H1 (cell line): ENCODE results near the gene MTM1. TPM values are rescaled to one million over a fixed set of nuclear protein-coding genes. Genes with fewer than 3 reads are reported as not detected.

Experiments
- CHD7 ChIP-seq: fragments of 300-600 bp; sonication (generic); IDR thresholded peaks from 2 replicates; pipeline ENCODE4 v1.7.1; 2012; ENCODE audit warnings: low read length, moderate library complexity, mild to moderate bottlenecking, inconsistent platforms; ENCODE audit not compliant: insufficient replicate concordance
- polyA plus RNA-seq, 7 experiments: library from polyadenylated mRNA; depleted of rRNA in 3 of 7; stranded (reverse) in 5 of 7; unstranded in 2 of 7; fragments of >200 nt in 5 of 7; fragments of 200-250 nt in 2 of 7; gene quantifications; 1 replicate in 5 of 7; 2 replicates in 1 of 7; 4 replicates in 1 of 7; pipeline versions ENCODE4 v1.2.1 to v1.2.3, GENCODE V29; 2011 to 2013; ENCODE audit warnings: missing spikeins in 2 of 7, mixed read lengths in 2 of 7
- total RNA-seq: library from RNA; stranded (reverse); fragmentation: NEBNext Ultra II Directional; extraction: Animal tissue kit (Norgen Biotek cat#: 25700); gene quantifications from 2 replicates; pipeline ENCODE4 v1.2.1, GENCODE V29; 2021

MTM1 gene
- total and polyA plus RNA-seq, 2 of the 8 experiments (the other 6 are each of a cell fraction or from before 2014, with no cell fraction given): 2.3 to 8.4 TPM

DNA sequence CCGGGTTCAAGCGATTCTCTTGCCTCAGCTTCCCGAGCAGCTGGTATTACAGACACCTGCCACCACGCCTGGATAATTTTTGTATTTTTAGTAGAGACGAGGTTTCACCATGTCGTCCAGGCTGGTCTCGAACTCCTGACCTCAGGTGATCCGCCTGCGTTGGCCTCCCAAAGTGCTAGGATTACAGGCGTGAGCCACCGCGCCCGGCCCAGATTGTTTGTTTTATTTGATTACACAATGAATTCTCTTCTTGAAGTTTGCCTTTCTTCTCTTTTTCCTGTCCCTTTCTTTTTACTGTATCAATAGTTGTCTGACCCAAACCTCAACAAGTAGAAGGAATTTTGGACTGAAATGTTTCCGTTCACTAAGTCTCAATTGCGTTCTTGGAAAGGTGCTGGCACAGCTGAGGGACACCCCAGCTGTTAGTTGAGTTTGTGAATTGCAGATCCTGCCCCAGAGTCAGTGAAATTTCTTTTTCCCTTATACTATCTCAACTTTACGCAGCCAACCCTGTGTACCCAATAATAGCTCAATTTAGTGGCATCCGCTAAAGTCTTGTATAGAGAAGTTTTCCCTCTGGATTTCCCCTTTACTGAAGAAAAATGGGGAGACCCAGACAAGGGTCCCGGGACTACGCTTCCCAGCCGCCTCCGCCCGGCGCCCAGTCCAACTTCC, 639 bp upstream of the MTM1 start (continued):
- no peak for TF ChIP-seq CHD7
